Naive thymus-derived CD8-positive, alpha-beta T cell (primary cell): ENCODE measurements around the gene SIGLEC15. TPM values are rescaled to one million over a fixed set of nuclear protein-coding genes. Genes with fewer than 3 reads are reported as not detected.

Experiments
- polyA plus RNA-seq, 3 donors: library from polyadenylated mRNA; unstranded; fragments of 300-500 nt; fragmentation: Illumina TruSeq; gene quantifications; one replicate each; pipeline ENCODE4 v1.2.3, GENCODE V29; 2021
- total RNA-seq, 8 experiments: library from RNA in 2 of 8; stranded (reverse) in 2 of 8; gene quantifications; one replicate each; pipeline ENCODE4 v1.2.3 and lab custom pipeline; 2021 to 2026

SIGLEC15 gene
- total and polyA plus RNA-seq, 5 experiments from 2014 or later: not detected

Other genes starting within 250 kb of the SIGLEC15 start
- gene SLC14A2, start 210.2 kb upstream of the SIGLEC15 start, total RNA-seq: not detected
- gene SLC14A2, start 210.2 kb upstream of the SIGLEC15 start, polyA plus RNA-seq: under 1 TPM in 1 of 3 donors, not detected in 2; 0.15 TPM
- 1 to 10 TPM; 4.1 to 4.3 TPM for gene SLC14A1, start 101.5 kb upstream of the SIGLEC15 start, total RNA-seq
- gene SLC14A1, start 101.5 kb upstream of the SIGLEC15 start, polyA plus RNA-seq: 1 to 10 TPM in 2 of 3 donors, under 1 TPM in 1; 0.71 to 2.3 (median 1.1) TPM
- 10 to 100 TPM; 49.0 to 53.5 TPM for gene EPG5, start 141.7 kb downstream of the SIGLEC15 start, total RNA-seq
- gene EPG5, start 141.7 kb downstream of the SIGLEC15 start, polyA plus RNA-seq: 1 to 10 TPM; 2.8 to 4.7 (median 3.8) TPM
- gene PSTPIP2, start 246.6 kb downstream of the SIGLEC15 start, total RNA-seq: 1 to 10 TPM; 6.6 to 8.7 TPM
- gene PSTPIP2, start 246.6 kb downstream of the SIGLEC15 start, polyA plus RNA-seq: 10 to 100 TPM; 10.9 to 17.2 (median 15.1) TPM